Activated naive CD4-positive, alpha-beta T cell treated with Interleukin-2 at 50 U/mL for 16 hours (primary cell): ENCODE results near the gene ACKR1.
A peak's percentile ranks its signal among the peaks of the same experiment; 100 is the strongest.

Experiments
- DNase-seq: peaks from one replicate; pipeline ENCODE4 v3.0.0-alpha.2; 2020

Gene ACKR1

GRCh38 chr1:159187647-159188374, 16.9 kb upstream of the ACKR1 start:
- no peak for DNase-seq

GRCh38 chr1:159188375-159188788, 16.3 kb upstream of the ACKR1 start:
- no peak for DNase-seq

- DNase-seq, result no peak
Observed at GRCh38 chr1:159190441-159190840, 14.2 kb upstream of the ACKR1 start.

- no peak for DNase-seq
Observed at GRCh38 chr1:159196543-159196942, 8.1 kb upstream of the ACKR1 start.

- peak; percentile 40 for DNase-seq
Observed at GRCh38 chr1:159197561-159198557, 6.8 kb upstream of the ACKR1 start.

GRCh38 chr1:159199901-159200300, 4.8 kb upstream of the ACKR1 start:
- no peak for DNase-seq

- no peak for DNase-seq
Observed at GRCh38 chr1:159200769-159201168, 3.9 kb upstream of the ACKR1 start.

GRCh38 chr1:159201642-159202041, 3.0 kb upstream of the ACKR1 start:
- DNase-seq, result no peak

GRCh38 chr1:159203610-159204009, 1.1 kb upstream of the ACKR1 start:
- DNase-seq, result no peak

- no peak for DNase-seq
Observed at GRCh38 chr1:159205225-159205624, 550 bp downstream of the ACKR1 start.

GRCh38 chr1:159206110-159206509, 1.4 kb downstream of the ACKR1 start:
- DNase-seq, result no peak

- no peak for DNase-seq
Observed at GRCh38 chr1:159207080-159207479, 2.4 kb downstream of the ACKR1 start.

GRCh38 chr1:159207774-159208173, 3.1 kb downstream of the ACKR1 start:
- no peak for DNase-seq

GRCh38 chr1:159208175-159208825, 3.6 kb downstream of the ACKR1 start:
- DNase-seq, result no peak

GRCh38 chr1:159209061-159209460, 4.4 kb downstream of the ACKR1 start:
- DNase-seq, result no peak

GRCh38 chr1:159211331-159212136, 6.9 kb downstream of the ACKR1 start:
- DNase-seq, result peak; percentile 57

- DNase-seq, result no peak
Observed at GRCh38 chr1:159212596-159212995, 7.9 kb downstream of the ACKR1 start.

GRCh38 chr1:159214149-159214760, 9.6 kb downstream of the ACKR1 start:
- peak; percentile 39 for DNase-seq

- DNase-seq, result no peak
Observed at GRCh38 chr1:159218649-159219636, 14.3 kb downstream of the ACKR1 start.

GRCh38 chr1:159222075-159222865, 17.6 kb downstream of the ACKR1 start:
- no peak for DNase-seq
